ENCODE data around the gene C1QTNF1.

Gene C1QTNF1

DNA sequence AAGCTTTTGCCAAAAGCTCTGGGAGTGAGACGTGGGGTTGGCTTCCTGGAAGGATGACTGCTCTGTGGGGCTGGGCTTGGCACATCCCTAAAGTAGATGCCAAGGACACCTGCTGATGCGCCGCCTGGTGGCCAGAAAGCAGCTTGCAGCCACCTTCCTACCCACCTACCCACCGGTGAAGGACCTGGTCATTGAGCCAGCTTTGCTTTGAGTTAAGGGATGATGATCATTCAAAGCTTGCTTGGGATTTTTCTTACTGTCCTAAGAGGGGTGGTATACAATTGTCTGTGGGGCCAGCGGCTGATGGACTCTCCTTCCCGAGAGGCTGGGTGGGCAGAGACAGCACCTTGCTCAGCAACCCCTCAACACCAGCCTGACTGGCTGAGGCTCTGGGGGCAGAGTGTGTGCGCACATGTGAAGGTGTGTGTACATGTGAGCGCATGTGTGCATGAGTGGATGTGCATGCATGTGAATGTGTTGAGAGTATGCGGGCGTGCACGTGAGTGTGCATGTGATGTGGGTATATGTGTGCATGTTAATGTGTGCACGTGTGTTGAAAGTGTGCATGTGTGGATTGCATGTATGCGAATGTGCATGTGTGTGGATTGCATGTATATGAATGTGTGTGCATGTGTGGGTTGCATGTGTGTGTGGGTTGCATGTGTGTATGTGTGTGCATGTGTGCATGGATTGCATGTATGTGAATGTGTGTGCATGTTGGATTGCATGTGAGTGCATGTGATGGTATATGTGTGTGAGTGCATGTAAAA, 18.6 kb downstream of the C1QTNF1 start:
- DNase-seq: peak; percentile 32 to 79 (median 70)

- no peak for DNase-seq
Measured at GRCh38 chr17:79043191-79043930, 19.4 kb downstream of the C1QTNF1 start.

DNA sequence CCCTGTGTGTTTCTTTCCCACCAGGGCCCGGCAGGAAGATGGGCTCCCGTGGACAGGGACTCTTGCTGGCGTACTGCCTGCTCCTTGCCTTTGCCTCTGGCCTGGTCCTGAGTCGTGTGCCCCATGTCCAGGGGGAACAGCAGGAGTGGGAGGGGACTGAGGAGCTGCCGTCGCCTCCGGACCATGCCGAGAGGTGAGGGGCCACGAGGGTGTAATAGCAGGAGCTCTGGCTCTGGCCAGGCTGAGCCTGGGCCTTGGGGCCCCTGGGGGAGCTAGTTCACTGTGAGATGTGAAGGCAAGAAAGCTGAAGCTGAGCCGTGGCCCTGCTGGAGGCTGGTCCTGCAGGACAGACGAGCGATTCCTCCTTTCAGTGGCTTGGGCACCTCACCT, 20.0 kb downstream of the C1QTNF1 start:
- no peak for DNase-seq

DNA sequence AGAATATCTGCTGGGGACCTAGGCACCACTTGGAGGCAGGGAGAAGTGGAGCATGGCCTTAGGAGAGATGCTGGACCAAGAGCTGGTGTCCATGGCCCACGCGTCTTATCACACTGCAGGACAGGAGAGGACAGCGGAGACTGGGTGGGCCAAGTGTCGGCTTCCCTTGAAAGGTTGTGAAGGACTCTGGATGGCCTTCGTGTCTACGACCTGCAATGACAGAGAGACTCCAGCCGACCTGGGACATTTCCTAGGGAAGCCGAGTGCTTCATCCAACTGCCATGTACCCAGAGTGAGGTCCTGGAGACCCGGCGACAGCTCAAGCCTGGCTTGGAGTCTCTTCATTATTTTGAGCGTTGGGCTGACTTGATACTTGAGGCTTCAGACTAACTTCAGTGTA, 20.5 kb downstream of the C1QTNF1 start:
- no peak for DNase-seq

- no peak for DNase-seq
Measured at GRCh38 chr17:79045001-79045729, 21.2 kb downstream of the C1QTNF1 start.

- DNase-seq: peak; percentile 46 to 79 (median 75)
Measured at GRCh38 chr17:79045842-79046196, 21.9 kb downstream of the C1QTNF1 start.

DNA sequence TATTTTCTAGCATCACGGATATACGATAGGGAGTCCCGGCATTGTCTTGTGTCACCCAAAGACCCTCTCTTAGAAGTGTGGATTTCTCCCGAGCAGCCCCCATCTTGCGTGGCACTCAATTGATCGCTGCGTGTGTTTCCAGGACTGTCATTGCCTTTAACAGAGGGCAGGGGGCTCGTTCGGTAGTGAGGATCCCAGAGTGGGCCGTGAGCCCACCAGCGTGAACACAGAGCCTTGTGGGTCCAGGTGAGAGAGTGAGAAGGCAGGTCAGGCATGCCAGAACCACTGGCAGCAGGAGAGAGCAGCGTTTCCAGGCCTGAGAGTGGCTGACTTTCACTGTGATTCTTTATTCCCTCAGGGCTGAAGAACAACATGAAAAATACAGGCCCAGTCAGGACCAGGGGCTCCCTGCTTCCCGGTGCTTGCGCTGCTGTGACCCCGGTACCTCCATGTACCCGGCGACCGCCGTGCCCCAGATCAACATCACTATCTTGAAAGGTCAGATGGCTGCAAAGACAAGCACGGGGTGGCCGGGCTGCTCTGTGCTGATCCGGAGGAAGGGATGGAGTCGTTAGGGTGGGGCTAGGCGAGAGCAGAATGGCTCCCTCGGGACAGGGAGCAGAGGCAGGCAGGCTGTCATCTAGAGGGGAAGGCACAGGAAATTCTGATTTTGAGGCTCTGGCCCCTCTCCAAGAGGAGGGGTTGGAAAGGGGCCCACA, 22.4 kb downstream of the C1QTNF1 start:
- DNase-seq: peak in 1 of 3 experiments; percentile 38

- DNase-seq: no peak
Measured at GRCh38 chr17:79046916-79047280, 22.9 kb downstream of the C1QTNF1 start.

GRCh38 chr17:79047291-79047920, 23.4 kb downstream of the C1QTNF1 start:
- no peak for DNase-seq

GRCh38 chr17:79047923-79048825, 24.2 kb downstream of the C1QTNF1 start:
- peak in 2 of 3 experiments; percentile 4 to 24 for DNase-seq

DNA sequence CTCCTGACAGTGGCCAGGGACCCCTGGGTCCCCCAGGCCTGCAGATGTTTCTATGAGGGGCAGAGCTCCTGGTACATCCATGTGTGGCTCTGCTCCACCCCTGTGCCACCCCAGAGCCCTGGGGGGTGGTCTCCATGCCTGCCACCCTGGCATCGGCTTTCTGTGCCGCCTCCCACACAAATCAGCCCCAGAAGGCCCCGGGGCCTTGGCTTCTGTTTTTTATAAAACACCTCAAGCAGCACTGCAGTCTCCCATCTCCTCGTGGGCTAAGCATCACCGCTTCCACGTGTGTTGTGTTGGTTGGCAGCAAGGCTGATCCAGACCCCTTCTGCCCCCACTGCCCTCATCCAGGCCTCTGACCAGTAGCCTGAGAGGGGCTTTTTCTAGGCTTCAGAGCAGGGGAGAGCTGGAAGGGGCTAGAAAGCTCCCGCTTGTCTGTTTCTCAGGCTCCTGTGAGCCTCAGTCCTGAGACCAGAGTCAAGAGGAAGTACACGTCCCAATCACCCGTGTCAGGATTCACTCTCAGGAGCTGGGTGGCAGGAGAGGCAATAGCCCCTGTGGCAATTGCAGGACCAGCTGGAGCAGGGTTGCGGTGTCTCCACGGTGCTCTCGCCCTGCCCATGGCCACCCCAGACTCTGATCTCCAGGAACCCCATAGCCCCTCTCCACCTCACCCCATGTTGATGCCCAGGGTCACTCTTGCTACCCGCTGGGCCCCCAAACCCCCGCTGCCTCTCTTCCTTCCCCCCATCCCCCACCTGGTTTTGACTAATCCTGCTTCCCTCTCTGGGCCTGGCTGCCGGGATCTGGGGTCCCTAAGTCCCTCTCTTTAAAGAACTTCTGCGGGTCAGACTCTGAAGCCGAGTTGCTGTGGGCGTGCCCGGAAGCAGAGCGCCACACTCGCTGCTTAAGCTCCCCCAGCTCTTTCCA, 25.1 kb downstream of the C1QTNF1 start:
- DNase-seq: no peak

DNA sequence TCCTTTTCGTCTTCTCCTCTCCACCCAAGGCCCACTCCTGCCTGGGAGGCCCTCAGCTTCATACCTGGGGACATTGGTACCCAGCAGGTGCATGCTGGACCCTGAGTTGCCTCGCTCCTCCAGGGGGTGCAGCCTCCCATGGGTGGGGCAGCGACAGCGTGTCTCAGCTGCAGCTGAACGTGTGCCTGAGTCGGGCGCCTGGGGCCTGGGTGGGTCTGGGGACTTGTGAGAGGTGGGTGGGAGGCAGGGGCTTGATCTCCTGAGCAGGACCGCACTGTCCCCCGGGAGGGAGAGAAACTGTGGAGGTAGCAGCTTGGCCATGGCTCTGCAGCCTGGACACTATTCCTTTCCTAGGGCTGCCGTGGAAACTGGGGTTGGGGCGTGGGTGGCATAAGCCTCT, 25.9 kb downstream of the C1QTNF1 start:
- no peak for DNase-seq

DNA sequence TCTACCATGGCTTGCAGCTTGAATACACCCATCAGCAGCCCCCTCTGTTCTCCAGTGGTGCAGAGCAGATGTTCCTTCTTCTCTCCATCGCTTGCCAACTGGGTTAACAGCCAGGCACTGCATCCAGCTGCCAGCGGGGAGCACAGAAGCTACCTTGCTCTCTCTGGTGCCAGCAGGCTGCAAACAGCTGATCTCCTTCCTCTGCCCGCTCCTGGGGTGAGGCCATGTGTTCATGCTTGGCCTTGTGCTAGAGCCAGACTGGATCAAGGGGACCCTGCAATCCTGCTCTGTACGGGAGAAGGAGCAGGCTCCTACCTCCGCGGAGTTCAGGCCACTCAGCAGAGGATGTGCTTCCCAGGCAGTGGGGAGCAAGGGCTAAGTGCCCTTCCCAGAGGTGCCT, 26.6 kb downstream of the C1QTNF1 start:
- DNase-seq: no peak

GRCh38 chr17:79051306-79051705, 27.3 kb downstream of the C1QTNF1 start:
- DNase-seq: no peak

- no peak for DNase-seq
Measured at GRCh38 chr17:79052131-79052530, 28.2 kb downstream of the C1QTNF1 start.

- DNase-seq: no peak
Measured at GRCh38 chr17:79053251-79053925, 29.4 kb downstream of the C1QTNF1 start.

GRCh38 chr17:79054200-79054960, 30.4 kb downstream of the C1QTNF1 start:
- DNase-seq: no peak

DNA sequence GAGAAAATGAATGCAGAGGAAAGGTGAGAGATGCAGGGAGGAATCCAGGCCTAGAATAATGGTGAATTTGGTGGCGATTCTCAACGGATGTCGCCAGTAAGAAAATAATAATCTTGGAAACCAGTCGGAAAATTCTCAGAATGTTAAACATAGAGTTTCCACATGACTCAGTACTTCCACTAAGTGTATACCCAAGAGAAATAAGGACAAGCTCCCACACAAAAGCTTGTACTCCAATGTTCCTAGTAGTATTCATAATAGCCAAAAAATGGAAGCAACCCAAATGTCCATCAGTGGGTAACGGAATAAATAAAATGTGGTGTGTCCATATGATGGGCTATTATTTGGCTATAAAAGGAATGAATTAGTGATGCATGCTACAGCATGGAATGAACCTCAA, 31.2 kb downstream of the C1QTNF1 start:
- no peak for DNase-seq
